HG03575 (cell line): ENCODE results near the gene ZBTB40.

Experiments used
- ATAC-seq: cut with Tn5 transposase; IDR thresholded peaks from one replicate; pipeline ENCODE4 v1.9.1; 2021; ENCODE audit not compliant: unreplicated experiment, insufficient number of reproducible peaks, low FRiP score; ENCODE audit errors: extremely low read depth

The ZBTB40 gene

GRCh38 chr1:22543679-22544078 is 92.0 kb downstream of the ZBTB40 start:
- no peak for ATAC-seq

GRCh38 chr1:22544606-22545005 is 93.0 kb downstream of the ZBTB40 start:
- ATAC-seq, result no peak

- no peak for ATAC-seq
These were observed 93.5 kb downstream of the ZBTB40 start for GRCh38 chr1:22545141-22545540.

- no peak for ATAC-seq
These were observed 95.7 kb downstream of the ZBTB40 start for GRCh38 chr1:22547186-22547817.

GRCh38 chr1:22547818-22548462 is 96.3 kb downstream of the ZBTB40 start:
- ATAC-seq, result no peak

- no peak for ATAC-seq
These were observed 98.4 kb downstream of the ZBTB40 start for GRCh38 chr1:22550021-22550420.

- no peak for ATAC-seq
These were observed 99.9 kb downstream of the ZBTB40 start for GRCh38 chr1:22551591-22551990.

- no peak for ATAC-seq
These were observed 100.4 kb downstream of the ZBTB40 start for GRCh38 chr1:22552021-22552420.

GRCh38 chr1:22553104-22553880 is 101.6 kb downstream of the ZBTB40 start:
- ATAC-seq, result no peak

- ATAC-seq, result no peak
These were observed 102.4 kb downstream of the ZBTB40 start for GRCh38 chr1:22553991-22554522.

GRCh38 chr1:22555371-22555656 is 103.7 kb downstream of the ZBTB40 start:
- ATAC-seq, result no peak

- ATAC-seq, result no peak
These were observed 104.9 kb downstream of the ZBTB40 start for GRCh38 chr1:22556391-22557104.

GRCh38 chr1:22557341-22557950 is 105.8 kb downstream of the ZBTB40 start:
- ATAC-seq, result no peak

GRCh38 chr1:22562584-22563583 is 111.2 kb downstream of the ZBTB40 start, which contains the start of gene EPHA8:
Gene EPHA8 (plus strand): TSS chr1:22563489. CDS start chr1:22563636, 147 bp downstream.
- ATAC-seq, result no peak

- ATAC-seq, result no peak
These were observed 112.3 kb downstream of the ZBTB40 start for GRCh38 chr1:22563671-22564602.

GRCh38 chr1:22566161-22566560 is 114.5 kb downstream of the ZBTB40 start:
- ATAC-seq, result no peak

GRCh38 chr1:22567197-22567596 is 115.5 kb downstream of the ZBTB40 start:
- no peak for ATAC-seq
